Measurements from ENCODE around the gene PTPN1. TPM values are rescaled to one million over a fixed set of nuclear protein-coding genes. Genes with fewer than 3 reads are reported as not detected.

PTPN1 gene
- total and polyA plus RNA-seq, 2 of the 13 experiments (the other 11 are each of a cell fraction or from before 2014, with no cell fraction given): 17.7 to 37.2 TPM

DNA sequence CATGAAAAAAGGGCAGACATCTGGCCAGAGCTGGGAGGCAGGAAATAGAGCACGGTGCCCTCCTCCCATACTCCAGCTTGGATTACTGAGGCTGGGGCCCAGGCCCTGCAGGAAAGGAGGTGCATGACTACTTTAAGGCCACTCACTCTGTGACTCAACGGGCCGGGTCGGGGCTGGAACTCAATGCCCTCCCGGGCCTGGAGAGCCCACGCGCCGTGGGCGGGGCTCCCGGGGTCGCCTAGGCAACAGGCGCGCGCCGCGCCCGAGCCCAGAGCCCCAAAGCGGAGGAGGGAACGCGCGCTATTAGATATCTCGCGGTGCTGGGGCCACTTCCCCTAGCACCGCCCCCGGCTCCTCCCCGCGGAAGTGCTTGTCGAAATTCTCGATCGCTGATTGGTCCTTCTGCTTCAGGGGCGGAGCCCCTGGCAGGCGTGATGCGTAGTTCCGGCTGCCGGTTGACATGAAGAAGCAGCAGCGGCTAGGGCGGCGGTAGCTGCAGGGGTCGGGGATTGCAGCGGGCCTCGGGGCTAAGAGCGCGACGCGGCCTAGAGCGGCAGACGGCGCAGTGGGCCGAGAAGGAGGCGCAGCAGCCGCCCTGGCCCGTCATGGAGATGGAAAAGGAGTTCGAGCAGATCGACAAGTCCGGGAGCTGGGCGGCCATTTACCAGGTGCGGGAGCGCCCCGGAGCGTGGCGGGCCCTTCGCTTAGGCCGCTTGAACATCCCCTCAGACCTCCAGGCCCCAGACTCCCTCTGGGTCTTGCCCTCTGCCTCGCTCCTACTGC, at the start of gene PTPN1 (continued):
- TF ChIP-seq, protein P1, sequence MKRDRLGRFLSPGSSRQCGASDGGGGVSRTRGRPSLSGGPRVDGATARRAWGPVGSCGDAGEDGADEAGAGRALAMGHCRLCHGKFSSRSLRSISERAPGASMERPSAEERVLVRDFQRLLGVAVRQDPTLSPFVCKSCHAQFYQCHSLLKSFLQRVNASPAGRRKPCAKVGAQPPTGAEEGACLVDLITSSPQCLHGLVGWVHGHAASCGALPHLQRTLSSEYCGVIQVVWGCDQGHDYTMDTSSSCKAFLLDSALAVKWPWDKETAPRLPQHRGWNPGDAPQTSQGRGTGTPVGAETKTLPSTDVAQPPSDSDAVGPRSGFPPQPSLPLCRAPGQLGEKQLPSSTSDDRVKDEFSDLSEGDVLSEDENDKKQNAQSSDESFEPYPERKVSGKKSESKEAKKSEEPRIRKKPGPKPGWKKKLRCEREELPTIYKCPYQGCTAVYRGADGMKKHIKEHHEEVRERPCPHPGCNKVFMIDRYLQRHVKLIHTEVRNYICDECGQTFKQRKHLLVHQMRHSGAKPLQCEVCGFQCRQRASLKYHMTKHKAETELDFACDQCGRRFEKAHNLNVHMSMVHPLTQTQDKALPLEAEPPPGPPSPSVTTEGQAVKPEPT (CRISPR knock-in tag; IDR thresholded peaks at IDR 0.05; ENCODE audit: low read depth): peak; percentile 50
- TF ChIP-seq NR2C2 (CRISPR knock-in tag; IDR thresholded peaks at IDR 0.05; ENCODE audit: borderline replicate concordance) (peak; percentile 80), KDM1A (CRISPR knock-in tag; IDR thresholded peaks at IDR 0.05) (peak; percentile 83; the same call in 1 of the 2 replicates), GPN1 (CRISPR knock-in tag; IDR thresholded peaks at IDR 0.05; ENCODE audit: borderline replicate concordance) (peak; percentile 90; the same call in 1 of the 2 replicates), JUND (CRISPR knock-in tag; IDR thresholded peaks at IDR 0.05) (peak; percentile 69; the same call in 1 of the 2 replicates), ZNF225 (CRISPR knock-in tag; IDR thresholded peaks at IDR 0.05) (peak; percentile 96; the same call in 1 of the 2 replicates), AGO2 (optimal IDR thresholded peaks at IDR 0.05; ENCODE audit: low read depth, low read length) (peak; percentile 83), ZEB1 (IDR thresholded peaks at IDR 0.05; ENCODE audit: insufficient replicate concordance, low read depth) (no peak), SPEN (CRISPR knock-in tag; IDR thresholded peaks at IDR 0.05; ENCODE audit: low read depth) (peak; percentile 98), ZNF660 (CRISPR knock-in tag; IDR thresholded peaks at IDR 0.05; ENCODE audit: borderline replicate concordance, low read depth) (peak; percentile 86; the same call in 1 of the 2 replicates), HDAC6 (IDR thresholded peaks at IDR 0.05; ENCODE audit: low read depth, low read length) (no peak), ZFP37 (CRISPR knock-in tag; IDR thresholded peaks at IDR 0.05; ENCODE audit: borderline replicate concordance) (peak; percentile 86; the same call in 1 of the 2 replicates), MAF1 (CRISPR knock-in tag; IDR thresholded peaks at IDR 0.05; ENCODE audit: borderline replicate concordance) (peak; percentile 89), GATA4 (IDR thresholded peaks at IDR 0.05; ENCODE audit: borderline replicate concordance, low read depth) (peak; percentile 67; the same call in 1 of the 2 replicates)
- TF ChIP-seq, protein P2, sequence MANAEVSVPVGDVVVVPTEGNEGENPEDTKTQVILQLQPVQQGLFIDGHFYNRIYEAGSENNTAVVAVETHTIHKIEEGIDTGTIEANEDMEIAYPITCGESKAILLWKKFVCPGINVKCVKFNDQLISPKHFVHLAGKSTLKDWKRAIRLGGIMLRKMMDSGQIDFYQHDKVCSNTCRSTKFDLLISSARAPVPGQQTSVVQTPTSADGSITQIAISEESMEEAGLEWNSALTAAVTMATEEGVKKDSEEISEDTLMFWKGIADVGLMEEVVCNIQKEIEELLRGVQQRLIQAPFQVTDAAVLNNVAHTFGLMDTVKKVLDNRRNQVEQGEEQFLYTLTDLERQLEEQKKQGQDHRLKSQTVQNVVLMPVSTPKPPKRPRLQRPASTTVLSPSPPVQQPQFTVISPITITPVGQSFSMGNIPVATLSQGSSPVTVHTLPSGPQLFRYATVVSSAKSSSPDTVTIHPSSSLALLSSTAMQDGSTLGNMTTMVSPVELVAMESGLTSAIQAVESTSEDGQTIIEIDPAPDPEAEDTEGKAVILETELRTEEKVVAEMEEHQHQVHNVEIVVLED (CRISPR knock-in tag; IDR thresholded peaks at IDR 0.05; ENCODE audit: borderline replicate concordance): peak; percentile 93
- TF ChIP-seq, protein P3, sequence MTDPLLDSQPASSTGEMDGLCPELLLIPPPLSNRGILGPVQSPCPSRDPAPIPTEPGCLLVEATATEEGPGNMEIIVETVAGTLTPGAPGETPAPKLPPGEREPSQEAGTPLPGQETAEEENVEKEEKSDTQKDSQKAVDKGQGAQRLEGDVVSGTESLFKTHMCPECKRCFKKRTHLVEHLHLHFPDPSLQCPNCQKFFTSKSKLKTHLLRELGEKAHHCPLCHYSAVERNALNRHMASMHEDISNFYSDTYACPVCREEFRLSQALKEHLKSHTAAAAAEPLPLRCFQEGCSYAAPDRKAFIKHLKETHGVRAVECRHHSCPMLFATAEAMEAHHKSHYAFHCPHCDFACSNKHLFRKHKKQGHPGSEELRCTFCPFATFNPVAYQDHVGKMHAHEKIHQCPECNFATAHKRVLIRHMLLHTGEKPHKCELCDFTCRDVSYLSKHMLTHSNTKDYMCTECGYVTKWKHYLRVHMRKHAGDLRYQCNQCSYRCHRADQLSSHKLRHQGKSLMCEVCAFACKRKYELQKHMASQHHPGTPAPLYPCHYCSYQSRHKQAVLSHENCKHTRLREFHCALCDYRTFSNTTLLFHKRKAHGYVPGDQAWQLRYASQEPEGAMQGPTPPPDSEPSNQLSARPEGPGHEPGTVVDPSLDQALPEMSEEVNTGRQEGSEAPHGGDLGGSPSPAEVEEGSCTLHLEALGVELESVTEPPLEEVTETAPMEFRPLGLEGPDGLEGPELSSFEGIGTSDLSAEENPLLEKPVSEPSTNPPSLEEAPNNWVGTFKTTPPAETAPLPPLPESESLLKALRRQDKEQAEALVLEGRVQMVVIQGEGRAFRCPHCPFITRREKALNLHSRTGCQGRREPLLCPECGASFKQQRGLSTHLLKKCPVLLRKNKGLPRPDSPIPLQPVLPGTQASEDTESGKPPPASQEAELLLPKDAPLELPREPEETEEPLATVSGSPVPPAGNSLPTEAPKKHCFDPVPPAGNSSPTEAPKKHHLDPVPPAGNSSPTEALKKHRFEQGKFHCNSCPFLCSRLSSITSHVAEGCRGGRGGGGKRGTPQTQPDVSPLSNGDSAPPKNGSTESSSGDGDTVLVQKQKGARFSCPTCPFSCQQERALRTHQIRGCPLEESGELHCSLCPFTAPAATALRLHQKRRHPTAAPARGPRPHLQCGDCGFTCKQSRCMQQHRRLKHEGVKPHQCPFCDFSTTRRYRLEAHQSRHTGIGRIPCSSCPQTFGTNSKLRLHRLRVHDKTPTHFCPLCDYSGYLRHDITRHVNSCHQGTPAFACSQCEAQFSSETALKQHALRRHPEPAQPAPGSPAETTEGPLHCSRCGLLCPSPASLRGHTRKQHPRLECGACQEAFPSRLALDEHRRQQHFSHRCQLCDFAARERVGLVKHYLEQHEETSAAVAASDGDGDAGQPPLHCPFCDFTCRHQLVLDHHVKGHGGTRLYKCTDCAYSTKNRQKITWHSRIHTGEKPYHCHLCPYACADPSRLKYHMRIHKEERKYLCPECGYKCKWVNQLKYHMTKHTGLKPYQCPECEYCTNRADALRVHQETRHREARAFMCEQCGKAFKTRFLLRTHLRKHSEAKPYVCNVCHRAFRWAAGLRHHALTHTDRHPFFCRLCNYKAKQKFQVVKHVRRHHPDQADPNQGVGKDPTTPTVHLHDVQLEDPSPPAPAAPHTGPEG (CRISPR knock-in tag; IDR thresholded peaks at IDR 0.05): peak; percentile 27
- TF ChIP-seq, protein P4, sequence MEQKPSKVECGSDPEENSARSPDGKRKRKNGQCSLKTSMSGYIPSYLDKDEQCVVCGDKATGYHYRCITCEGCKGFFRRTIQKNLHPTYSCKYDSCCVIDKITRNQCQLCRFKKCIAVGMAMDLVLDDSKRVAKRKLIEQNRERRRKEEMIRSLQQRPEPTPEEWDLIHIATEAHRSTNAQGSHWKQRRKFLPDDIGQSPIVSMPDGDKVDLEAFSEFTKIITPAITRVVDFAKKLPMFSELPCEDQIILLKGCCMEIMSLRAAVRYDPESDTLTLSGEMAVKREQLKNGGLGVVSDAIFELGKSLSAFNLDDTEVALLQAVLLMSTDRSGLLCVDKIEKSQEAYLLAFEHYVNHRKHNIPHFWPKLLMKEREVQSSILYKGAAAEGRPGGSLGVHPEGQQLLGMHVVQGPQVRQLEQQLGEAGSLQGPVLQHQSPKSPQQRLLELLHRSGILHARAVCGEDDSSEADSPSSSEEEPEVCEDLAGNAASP (CRISPR knock-in tag; IDR thresholded peaks at IDR 0.05; ENCODE audit: borderline replicate concordance): peak; percentile 77
